Body of pancreas (tissue), 4 donors: Measurements from ENCODE around the gene OR10Z1. TPM values are rescaled to one million over a fixed set of nuclear protein-coding genes. Genes with fewer than 3 reads are reported as not detected.

ENCODE experiments used
- ATAC-seq: fragments of 150-250 bp; one replicate; pipeline ENCODE4 v1.9.1; 2016
- DNase-seq, 4 donors: peaks; one replicate each; pipeline ENCODE4 v3.0.0-alpha.2; 2019
- H3K27ac ChIP-seq, 4 donors: fragments of 200-600 bp; sonication (generic); 1 replicate in 3 of 4; 2 replicates in 1 of 4; pipeline versions ENCODE4 v1.5.1 to v1.6.1; 2016 to 2019; ENCODE audit warnings: mild to moderate bottlenecking in 1 of 4, mixed read lengths in 1 of 4, moderate library complexity in 1 of 4
- H3K27me3 ChIP-seq, 2 donors: fragments of 200-600 bp; sonication (generic); one replicate each; pipeline ENCODE4 v1.6.0; 2016; ENCODE audit warnings: mild to moderate bottlenecking in 1 of 2
- H3K36me3 ChIP-seq, 2 donors: fragments of 200-600 bp; sonication (generic); replicated peaks in 1 of 2; 2 replicates each; pipeline ENCODE4 v1.5.1; 2016; ENCODE audit warnings: low read depth in 2 of 2; ENCODE audit not compliant: insufficient read depth in 1 of 2
- H3K4me1 ChIP-seq: fragments of 200-600 bp; sonication (generic); one replicate; pipeline ENCODE4 v1.6.0; 2016
- H3K4me3 ChIP-seq, 2 donors: fragments of 200-600 bp; sonication (generic); 1 replicate in 1 of 2; 2 replicates in 1 of 2; pipeline ENCODE4 v1.5.1; 2016 to 2019
- H3K9me3 ChIP-seq, 3 donors: fragments of 200-600 bp; sonication (generic); 1 replicate in 2 of 3; 2 replicates in 1 of 3; pipeline ENCODE4 v1.5.1; 2016
- POLR2A ChIP-seq, 3 donors: fragments of 450-650 bp; IDR thresholded peaks; one replicate each; pipeline ENCODE4 v1.6.1; 2016; ENCODE audit warnings: antibody characterized with exemption in 3 of 3, mild to moderate bottlenecking in 2 of 3
- WGBS, 2 donors: methylation state at CpG; one replicate each; pipeline ENCODE4 v1.1.5; 2017; 5-methylcytosine and 5-hydroxymethylcytosine counted together
- intact Hi-C: fragments of 100-400 bp; cut with DNase I; formaldehyde crosslinking; loops from one replicate; pipeline ENCODE4 v1.15.1; 2023
- total RNA-seq, 2 donors: library from RNA; depleted of rRNA; stranded (reverse); fragments of >200 nt; gene quantifications; one replicate each; pipeline ENCODE4 v1.1.0, GENCODE V29; 2016
- TF ChIP-seq, protein P1 (sequence below), 7 experiments: fragments of 450-650 bp in 4 of 7; fragments of 200-600 bp in 3 of 7; sonication (generic) in 3 of 7; IDR thresholded peaks; one replicate each; pipeline ENCODE4 v1.5.1; 2016 to 2019; ENCODE audit warnings: antibody characterized with exemption in 7 of 7

Gene OR10Z1
- total RNA-seq, 2 donors from 2014 or later: not detected

- Histone ChIP-seq H3K4me1 (no peaks in the 10 kb centered on the region), H3K27me3 (no peaks in the 10 kb centered on the region), H3K9me3 (no peaks in the 10 kb centered on the region), H3K27ac (no peak overlapping the region), H3K4me3 (no peak overlapping the region), H3K36me3 (no peaks in the 10 kb centered on the region)
- TF ChIP-seq POLR2A (IDR thresholded peaks at IDR 0.05): no peak
- TF ChIP-seq, protein P1, sequence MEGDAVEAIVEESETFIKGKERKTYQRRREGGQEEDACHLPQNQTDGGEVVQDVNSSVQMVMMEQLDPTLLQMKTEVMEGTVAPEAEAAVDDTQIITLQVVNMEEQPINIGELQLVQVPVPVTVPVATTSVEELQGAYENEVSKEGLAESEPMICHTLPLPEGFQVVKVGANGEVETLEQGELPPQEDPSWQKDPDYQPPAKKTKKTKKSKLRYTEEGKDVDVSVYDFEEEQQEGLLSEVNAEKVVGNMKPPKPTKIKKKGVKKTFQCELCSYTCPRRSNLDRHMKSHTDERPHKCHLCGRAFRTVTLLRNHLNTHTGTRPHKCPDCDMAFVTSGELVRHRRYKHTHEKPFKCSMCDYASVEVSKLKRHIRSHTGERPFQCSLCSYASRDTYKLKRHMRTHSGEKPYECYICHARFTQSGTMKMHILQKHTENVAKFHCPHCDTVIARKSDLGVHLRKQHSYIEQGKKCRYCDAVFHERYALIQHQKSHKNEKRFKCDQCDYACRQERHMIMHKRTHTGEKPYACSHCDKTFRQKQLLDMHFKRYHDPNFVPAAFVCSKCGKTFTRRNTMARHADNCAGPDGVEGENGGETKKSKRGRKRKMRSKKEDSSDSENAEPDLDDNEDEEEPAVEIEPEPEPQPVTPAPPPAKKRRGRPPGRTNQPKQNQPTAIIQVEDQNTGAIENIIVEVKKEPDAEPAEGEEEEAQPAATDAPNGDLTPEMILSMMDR (IDR thresholded peaks at IDR 0.05): no peak
- DNase-seq (no peak), ATAC-seq (no peak)
- intact Hi-C loops: no loop called here
- WGBS, 2 donors: 71 to 72% methylated on average over 4 of the region's 4 CpGs
These were observed 33.1 kb downstream of the OR10Z1 start for GRCh38 chr1:158638146-158638545.

GRCh38 chr1:158638904-158639303 is 33.8 kb downstream of the OR10Z1 start:
- DNase-seq (no peak), ATAC-seq (no peak)
- TF ChIP-seq POLR2A (IDR thresholded peaks at IDR 0.05): no peak
- TF ChIP-seq, protein P1 (IDR thresholded peaks at IDR 0.05): no peak
- Histone ChIP-seq H3K36me3 (no peaks in the 10 kb centered on the region), H3K27ac (no peak overlapping the region), H3K4me3 (no peak overlapping the region), H3K27me3 (no peaks in the 10 kb centered on the region), H3K9me3 (no peaks in the 10 kb centered on the region), H3K4me1 (no peaks in the 10 kb centered on the region)
- intact Hi-C loops: no loop called here

DNA sequence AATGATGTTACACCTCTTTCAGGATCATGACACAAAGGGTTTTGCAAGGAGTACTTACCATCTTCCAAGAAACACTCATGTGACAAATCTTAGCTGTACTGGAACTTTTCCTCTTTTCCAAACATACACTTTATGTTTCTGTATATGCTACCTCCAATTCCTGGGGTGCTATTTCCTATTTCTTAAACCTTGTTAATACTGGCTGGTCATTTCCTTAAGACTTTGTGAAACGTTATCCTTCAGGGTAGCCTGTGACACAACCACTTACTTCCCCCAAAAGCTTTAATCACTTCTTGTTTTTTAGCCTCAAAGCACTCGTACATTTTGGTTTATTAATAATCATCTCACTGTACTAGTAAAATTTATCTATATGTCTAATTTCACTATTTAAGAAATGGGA is 39.4 kb downstream of the OR10Z1 start:
- Histone ChIP-seq H3K4me1 (no peaks in the 10 kb centered on the region), H3K27ac (no peak overlapping the region), H3K9me3 (no peaks in the 10 kb centered on the region), H3K4me3 (no peak overlapping the region), H3K27me3 (no peaks in the 10 kb centered on the region), H3K36me3 (no peaks in the 10 kb centered on the region)
- DNase-seq (no peak), ATAC-seq (no peak)
- TF ChIP-seq, protein P1 (IDR thresholded peaks at IDR 0.05): no peak
- TF ChIP-seq POLR2A (IDR thresholded peaks at IDR 0.05): no peak
- WGBS, 2 donors: 16 to 30% methylated on average over 2 of the region's 2 CpGs
- intact Hi-C loops: no loop called here

DNA sequence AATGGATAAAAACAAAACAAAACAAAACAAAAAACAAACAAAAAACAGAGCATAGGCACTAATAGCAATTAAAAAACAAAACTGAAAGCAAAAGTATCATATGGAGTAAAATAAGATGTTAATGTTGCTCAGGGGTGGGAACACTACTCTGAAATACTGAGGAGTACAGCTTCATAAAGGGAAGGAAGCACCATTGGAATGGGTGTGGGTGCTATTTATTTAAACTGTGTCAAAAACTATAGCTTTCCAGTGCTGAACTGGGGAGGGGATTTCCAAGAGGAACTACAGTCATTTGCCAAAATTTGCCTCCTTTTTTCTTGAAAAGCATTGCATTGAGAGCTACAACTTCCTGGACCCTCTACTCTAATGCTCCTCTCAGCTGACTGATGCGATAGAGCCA is 41.4 kb downstream of the OR10Z1 start:
- WGBS, 2 donors: 84 to 94% methylated on average over 1 of the region's 1 CpG
- Histone ChIP-seq H3K4me3 (no peak overlapping the region), H3K36me3 (no peaks in the 10 kb centered on the region), H3K27me3 (no peaks in the 10 kb centered on the region), H3K9me3 (no peaks in the 10 kb centered on the region), H3K4me1 (no peaks in the 10 kb centered on the region), H3K27ac (no peak overlapping the region)
- DNase-seq (no peak), ATAC-seq (no peak)
- intact Hi-C loops: no loop called here
- TF ChIP-seq, protein P1 (IDR thresholded peaks at IDR 0.05): no peak
- TF ChIP-seq POLR2A (IDR thresholded peaks at IDR 0.05): no peak

DNA sequence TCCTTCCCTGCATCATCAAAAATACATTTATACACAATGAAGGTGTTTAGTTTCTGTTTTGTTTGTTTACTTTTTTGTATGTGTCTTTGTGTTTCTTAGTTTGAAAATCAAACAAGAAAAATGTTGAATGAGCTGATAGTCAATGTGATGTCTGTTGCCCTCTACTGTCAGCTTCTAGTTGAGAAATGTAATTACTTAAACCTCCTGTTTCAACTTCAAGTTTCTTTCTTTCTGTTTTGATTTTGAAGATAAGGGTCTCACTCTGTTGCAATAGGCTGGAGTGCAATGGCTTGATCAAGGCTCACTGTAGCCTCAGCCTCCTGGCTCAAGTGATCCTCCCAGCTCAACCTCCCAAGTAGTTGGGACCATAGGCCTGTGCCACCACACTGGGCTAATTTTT is 44.0 kb downstream of the OR10Z1 start:
- Histone ChIP-seq H3K27ac (no peak overlapping the region), H3K4me1 (no peaks in the 10 kb centered on the region), H3K36me3 (no peaks in the 10 kb centered on the region), H3K9me3 (no peaks in the 10 kb centered on the region), H3K4me3 (no peak overlapping the region), H3K27me3 (no peaks in the 10 kb centered on the region)
- intact Hi-C loops: no loop called here
- DNase-seq (no peak), ATAC-seq (no peak)
- TF ChIP-seq, protein P1 (IDR thresholded peaks at IDR 0.05): no peak
- TF ChIP-seq POLR2A (IDR thresholded peaks at IDR 0.05): no peak
